Lower leg skin (tissue), 3 donors: ENCODE measurements around the gene GRIP1.

Source experiments
- POLR2A ChIP-seq, 2 donors: fragments of 450-650 bp; IDR thresholded peaks; one replicate each; pipeline ENCODE4 v1.6.1; 2016 to 2017; ENCODE audit warnings: antibody characterized with exemption in 2 of 2, mild to moderate bottlenecking in 1 of 2, moderate library complexity in 1 of 2
- TF ChIP-seq, protein P1 (sequence below), 3 donors: fragments of 450-650 bp; IDR thresholded peaks; one replicate each; pipeline ENCODE4 v1.5.1; 2016; ENCODE audit warnings: antibody characterized with exemption in 3 of 3, mild to moderate bottlenecking in 3 of 3, moderate library complexity in 2 of 3

- TF ChIP-seq, protein P1, sequence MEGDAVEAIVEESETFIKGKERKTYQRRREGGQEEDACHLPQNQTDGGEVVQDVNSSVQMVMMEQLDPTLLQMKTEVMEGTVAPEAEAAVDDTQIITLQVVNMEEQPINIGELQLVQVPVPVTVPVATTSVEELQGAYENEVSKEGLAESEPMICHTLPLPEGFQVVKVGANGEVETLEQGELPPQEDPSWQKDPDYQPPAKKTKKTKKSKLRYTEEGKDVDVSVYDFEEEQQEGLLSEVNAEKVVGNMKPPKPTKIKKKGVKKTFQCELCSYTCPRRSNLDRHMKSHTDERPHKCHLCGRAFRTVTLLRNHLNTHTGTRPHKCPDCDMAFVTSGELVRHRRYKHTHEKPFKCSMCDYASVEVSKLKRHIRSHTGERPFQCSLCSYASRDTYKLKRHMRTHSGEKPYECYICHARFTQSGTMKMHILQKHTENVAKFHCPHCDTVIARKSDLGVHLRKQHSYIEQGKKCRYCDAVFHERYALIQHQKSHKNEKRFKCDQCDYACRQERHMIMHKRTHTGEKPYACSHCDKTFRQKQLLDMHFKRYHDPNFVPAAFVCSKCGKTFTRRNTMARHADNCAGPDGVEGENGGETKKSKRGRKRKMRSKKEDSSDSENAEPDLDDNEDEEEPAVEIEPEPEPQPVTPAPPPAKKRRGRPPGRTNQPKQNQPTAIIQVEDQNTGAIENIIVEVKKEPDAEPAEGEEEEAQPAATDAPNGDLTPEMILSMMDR (IDR thresholded peaks at IDR 0.05), result no peak
- TF ChIP-seq POLR2A (IDR thresholded peaks at IDR 0.05), result no peak
These were observed 319.6 kb downstream of the GRIP1 start for GRCh38 chr12:66359300-66359699.
